GM12878 (cell line): ENCODE results near the gene FOXRED2. TPM values are rescaled to one million over a fixed set of nuclear protein-coding genes. Genes with fewer than 3 reads are reported as not detected.

Experiments
- ATAC-seq: fragments of 200-7000 bp; cut with Tn5 transposase; 3 replicates; pipeline ENCODE4 v1.9.1; 2020; ENCODE audit warnings: mild to moderate bottlenecking, moderate library complexity
- BruUV-seq: library from RNA; stranded (reverse); fragments of 400-500 nt; replicated peaks from 2 replicates; lab custom pipeline; 2021; lab: Mats Ljungman, UMichigan
- CTCF ChIA-PET: fragments of 300-600 bp; sonication (Branson Sonifier 250); formaldehyde crosslinking; extraction: SDS; loops from one replicate; lab custom pipeline; 2021; ENCODE audit warnings: inconsistent platforms; lab: Yijun Ruan, JAX
- POLR2A ChIA-PET: fragments of 350-600 bp; formaldehyde crosslinking; extraction: SDS; loops from one replicate; lab custom pipeline; 2021; ENCODE audit warnings: inconsistent platforms; lab: Charles Lee
- RAD21 ChIA-PET: fragments of 300-600 bp; sonication (Branson Sonifier 250); formaldehyde crosslinking; loops from one replicate; lab custom pipeline; 2023; ENCODE audit warnings: antibody characterized with exemption; ENCODE audit not compliant: unreplicated experiment; lab: Charles Lee
- SMC1A ChIA-PET: fragments of 300-600 bp; sonication (Branson Sonifier 250); formaldehyde crosslinking; loops from one replicate; lab custom pipeline; 2023; ENCODE audit not compliant: unreplicated experiment, uncharacterized antibody; lab: Charles Lee
- DNase-seq: peaks from one replicate; pipeline ENCODE4 v3.0.0-alpha.2; 2011; ENCODE audit warnings: low read depth, low spot score
- FAIRE-seq: peaks from 3 replicates; lab custom pipeline; 2011; peaks lifted over from hg19 to GRCh38; lab: Jason Lieb, UNC
- H2AFZ ChIP-seq: 2 replicates; pipeline ENCODE4 v1.6.0; 2011; ENCODE audit warnings: low read depth, low read length, control low read depth; ENCODE audit not compliant: control insufficient read depth
- H3K27ac ChIP-seq: 2 replicates; pipeline ENCODE4 v1.5.1; 2011; ENCODE audit warnings: control low read depth; ENCODE audit not compliant: control insufficient read depth, insufficient read depth
- H3K27me3 ChIP-seq, 2 experiments: replicated peaks in 1 of 2; 2 replicates each; pipeline versions ENCODE4 v1.6.0 to v1.6.1; 2011; ENCODE audit warnings: low read length in 1 of 2; ENCODE audit not compliant: control insufficient read depth in 2 of 2, insufficient read depth in 2 of 2
- H3K36me3 ChIP-seq, 2 experiments: 2 replicates each; pipeline ENCODE4 v1.5.1; 2011; ENCODE audit warnings: low read length in 1 of 2; ENCODE audit not compliant: control insufficient read depth in 2 of 2, insufficient read depth in 2 of 2
- H3K4me1 ChIP-seq: 2 replicates; pipeline ENCODE4 v1.6.1; 2011; ENCODE audit warnings: mild to moderate bottlenecking, low read length, moderate library complexity, mixed read lengths; ENCODE audit not compliant: control insufficient read depth, insufficient read depth
- H3K4me2 ChIP-seq: 2 replicates; pipeline ENCODE4 v1.6.0; 2011; ENCODE audit warnings: control low read depth; ENCODE audit not compliant: control insufficient read depth, insufficient read depth
- H3K4me3 ChIP-seq: fragments of 200-600 bp; sonication (generic); 2 replicates; pipeline ENCODE4 v1.5.1; 2016
- H3K79me2 ChIP-seq: 2 replicates; pipeline ENCODE4 v1.6.0; 2011; ENCODE audit warnings: low read length; ENCODE audit not compliant: control insufficient read depth, insufficient read depth
- H3K9ac ChIP-seq: 2 replicates; pipeline ENCODE4 v1.8.0; 2011; ENCODE audit warnings: low read length, control low read depth, mixed read lengths; ENCODE audit not compliant: control insufficient read depth, insufficient read depth
- H3K9me3 ChIP-seq: replicated peaks from 3 replicates; pipeline ENCODE4 v1.5.1; 2011; ENCODE audit warnings: mild to moderate bottlenecking, low read length; ENCODE audit not compliant: control insufficient read depth, insufficient read depth
- H4K20me1 ChIP-seq: 2 replicates; pipeline ENCODE4 v1.6.0; 2011; ENCODE audit not compliant: control insufficient read depth, insufficient read depth
- EGR1 ChIP-seq, 2 experiments: IDR thresholded peaks; 1 replicate in 1 of 2; 2 replicates in 1 of 2; pipeline ENCODE4 v1.6.1; 2011 to 2012; ENCODE audit warnings: low read depth in 2 of 2, low read length in 2 of 2, borderline replicate concordance in 1 of 2, mild to moderate bottlenecking in 1 of 2, moderate library complexity in 1 of 2
- HDAC6 ChIP-seq: fragments of 200-600 bp; sonication (generic); IDR thresholded peaks from one replicate; pipeline ENCODE4 v1.8.0; 2017; ENCODE audit warnings: antibody characterized with exemption; ENCODE audit not compliant: unreplicated experiment
- IKZF2 ChIP-seq, 2 experiments: fragments of 450-650 bp; IDR thresholded peaks; 2 replicates each; pipeline ENCODE4 v1.6.1; 2017; ENCODE audit warnings: mild to moderate bottlenecking in 2 of 2, moderate library complexity in 2 of 2
- MEF2B ChIP-seq: fragments of 450-650 bp; IDR thresholded peaks from 2 replicates; pipeline ENCODE4 v1.6.1; 2018; ENCODE audit warnings: mild to moderate bottlenecking, moderate library complexity; ENCODE audit not compliant: partially characterized antibody, poor library complexity, severe bottlenecking
- MXI1 ChIP-seq: fragments of 150-350 bp; IDR thresholded peaks from 2 replicates; pipeline ENCODE4 v1.6.1; 2011; ENCODE audit warnings: low read depth, mild to moderate bottlenecking, inconsistent platforms, low read length, improper control_type of control experiment
- NRF1 ChIP-seq: conservative IDR thresholded peaks from 2 replicates; pipeline ENCODE4 v1.6.1; 2011; ENCODE audit warnings: mild to moderate bottlenecking, low read depth, low read length, improper control_type of control experiment
- PBX3 ChIP-seq: IDR thresholded peaks from 2 replicates; pipeline ENCODE4 v1.6.1; 2011; ENCODE audit warnings: mild to moderate bottlenecking, low read depth, low read length, moderate library complexity; ENCODE audit not compliant: insufficient replicate concordance
- RELA ChIP-seq: fragments of 450-650 bp; IDR thresholded peaks from 2 replicates; pipeline ENCODE4 v1.8.0; 2014; ENCODE audit warnings: borderline replicate concordance; ENCODE audit not compliant: partially characterized antibody
- SREBF1 ChIP-seq: IDR thresholded peaks from 2 replicates; pipeline ENCODE4 v1.6.1; 2012; ENCODE audit warnings: mild to moderate bottlenecking, low read length
- YBX1 ChIP-seq: fragments of 450-650 bp; IDR thresholded peaks from 2 replicates; pipeline ENCODE4 v1.6.1; 2016; ENCODE audit warnings: antibody characterized with exemption
- ZBED1 ChIP-seq: IDR thresholded peaks from 2 replicates; pipeline ENCODE4 v1.6.1; 2016; ENCODE audit warnings: borderline replicate concordance
- ZBTB4 ChIP-seq: fragments of 450-650 bp; formaldehyde crosslinking; IDR thresholded peaks from 2 replicates; pipeline ENCODE4 v1.4.0; 2022; ENCODE audit warnings: mild to moderate bottlenecking, moderate library complexity
- WGBS: methylation state at CpG from one replicate; pipeline ENCODE4 v1.1.6; 2016; ENCODE audit warnings: low lambda C conversion rate; ENCODE audit not compliant: insufficient replicate concordance, insufficient coverage; ENCODE audit errors: missing lambda C conversion rate; 5-methylcytosine and 5-hydroxymethylcytosine counted together
- in situ Hi-C: fragments of 300-500 bp; cut with MboI; formaldehyde crosslinking; loops from 9 replicates; pipeline ENCODE4 v1.14.3; 2018; ENCODE audit warnings: mixed read lengths
- intact Hi-C: fragments of 100-400 bp; cut with micrococcal nuclease; formaldehyde crosslinking; loops from one replicate; pipeline ENCODE4 v1.14.2; 2022; ENCODE audit not compliant: unreplicated experiment
- polyA plus RNA-seq, 11 experiments: library from polyadenylated mRNA; depleted of rRNA in 4 of 11; unstranded in 6 of 11; stranded (reverse) in 5 of 11; fragments of >200 nt; fragmentation: Nextera tagmentation in 4 of 11; fragmentation: Illumina TruSeq in 1 of 11; extraction: Ambion mirVana in 4 of 11; extraction: Trizol in 1 of 11; gene quantifications; 1 replicate in 1 of 11; 2 replicates in 10 of 11; pipeline versions ENCODE4 v1.2.1 to v1.2.3, GENCODE V29; 2011 to 2016; ENCODE audit warnings: inconsistent platforms in 2 of 11, missing spikeins in 2 of 11, low read depth in 1 of 11
- total RNA-seq, 4 experiments: library from RNA; depleted of rRNA in 3 of 4; stranded (reverse); fragments of >200 nt in 3 of 4; fragmentation: Illumina TruSeq in 1 of 4; extraction: Trizol in 1 of 4; gene quantifications; 2 replicates each; pipeline versions ENCODE4 v1.2.1 to v1.2.3, GENCODE V29; 2013 to 2021
- TF ChIP-seq, protein P1 (sequence below): fragments of 450-650 bp; IDR thresholded peaks from 2 replicates; pipeline ENCODE4 v1.6.1; 2017; ENCODE audit warnings: mild to moderate bottlenecking, moderate library complexity

Gene FOXRED2
- total and polyA plus RNA-seq, 10 of the 15 experiments (the other 5 are each of a cell fraction or from before 2014, with no cell fraction given): 1.8 to 28.8 (median 7.6) TPM

- Histone ChIP-seq H3K9ac (peak overlapping the region; percentile 73), H4K20me1 (no peaks in the 10 kb centered on the region), H3K27me3 (no peaks in the 10 kb centered on the region), H3K36me3 (no peaks in the 10 kb centered on the region), H3K4me2 (peak overlapping the region; percentile 63), H3K9me3 (no peaks in the 10 kb centered on the region), H3K27ac (peak overlapping the region; percentile 73), H2AFZ (peak overlapping the region; percentile 18), H3K4me1 (peaks cover 37% of the 10 kb centered on the region), H3K4me3 (peak overlapping the region; percentile 83), H3K79me2 (no peaks in the 10 kb centered on the region; the same call in 1 of the 2 replicates)
- FAIRE-seq (no peak), DNase-seq (peak; percentile 50), ATAC-seq (peak; percentile 80)
- POLR2A ChIA-PET: interaction anchor here (0.6 to 1.4 kb wide), 6 partner anchors 13 to 78 kb away, joined by 3 to 5 read pairs (median 3); partner anchors contain the start of genes MYH9 and TXN2
- SMC1A ChIA-PET: interaction anchor here (0.8 to 1.5 kb wide), 7 partner anchors 25 to 179 kb away, joined by 3 to 5 read pairs (median 3); partner anchors contain the start of gene MYH9
- CTCF ChIA-PET: interaction anchor here (0.6 to 3.6 kb wide), 9 partner anchors 16 to 1051 kb away, joined by 3 to 18 read pairs (median 4); no protein-coding TSS in a partner anchor
- in situ Hi-C loops (no loop called here), intact Hi-C loops (loop anchor here (2.0 to 5.0 kb wide), 2 partner anchors 68 to 123 kb away; partner anchors contain the start of gene MYH9)
- RAD21 ChIA-PET: interaction anchor here (0.6 to 2.1 kb wide), 9 partner anchors 15 to 175 kb away, joined by 3 to 11 read pairs (median 4); partner anchors contain the start of gene MYH9
- BruUV-seq: TSS peak; percentile 75
- WGBS: 1% methylated on average over 61 of the region's 61 CpGs
- TF ChIP-seq SREBF1: 0 out of 2 replicates have a peak, but pooled peaks have one; percentile 9
- TF ChIP-seq MXI1: peak; percentile 16; the same call in 1 of the 2 replicates
- peak; percentile 52 for TF ChIP-seq HDAC6
- TF ChIP-seq YBX1: no peak
- TF ChIP-seq ZBTB4 (CRISPR knock-in tag): no peak
- peak; percentile 42 for TF ChIP-seq MEF2B
- no peak for TF ChIP-seq EGR1 (IDR thresholded peaks at IDR 0.05; ENCODE audit: borderline replicate concordance in 1 of 2, low read depth in 2 of 2, low read length in 2 of 2)
- TF ChIP-seq RELA: no peak
- peak in 1 of 2 experiments; percentile 11; a peak in 1 of 4 replicates for TF ChIP-seq IKZF2 (IDR thresholded peaks at IDR 0.05)
- TF ChIP-seq, protein P1, sequence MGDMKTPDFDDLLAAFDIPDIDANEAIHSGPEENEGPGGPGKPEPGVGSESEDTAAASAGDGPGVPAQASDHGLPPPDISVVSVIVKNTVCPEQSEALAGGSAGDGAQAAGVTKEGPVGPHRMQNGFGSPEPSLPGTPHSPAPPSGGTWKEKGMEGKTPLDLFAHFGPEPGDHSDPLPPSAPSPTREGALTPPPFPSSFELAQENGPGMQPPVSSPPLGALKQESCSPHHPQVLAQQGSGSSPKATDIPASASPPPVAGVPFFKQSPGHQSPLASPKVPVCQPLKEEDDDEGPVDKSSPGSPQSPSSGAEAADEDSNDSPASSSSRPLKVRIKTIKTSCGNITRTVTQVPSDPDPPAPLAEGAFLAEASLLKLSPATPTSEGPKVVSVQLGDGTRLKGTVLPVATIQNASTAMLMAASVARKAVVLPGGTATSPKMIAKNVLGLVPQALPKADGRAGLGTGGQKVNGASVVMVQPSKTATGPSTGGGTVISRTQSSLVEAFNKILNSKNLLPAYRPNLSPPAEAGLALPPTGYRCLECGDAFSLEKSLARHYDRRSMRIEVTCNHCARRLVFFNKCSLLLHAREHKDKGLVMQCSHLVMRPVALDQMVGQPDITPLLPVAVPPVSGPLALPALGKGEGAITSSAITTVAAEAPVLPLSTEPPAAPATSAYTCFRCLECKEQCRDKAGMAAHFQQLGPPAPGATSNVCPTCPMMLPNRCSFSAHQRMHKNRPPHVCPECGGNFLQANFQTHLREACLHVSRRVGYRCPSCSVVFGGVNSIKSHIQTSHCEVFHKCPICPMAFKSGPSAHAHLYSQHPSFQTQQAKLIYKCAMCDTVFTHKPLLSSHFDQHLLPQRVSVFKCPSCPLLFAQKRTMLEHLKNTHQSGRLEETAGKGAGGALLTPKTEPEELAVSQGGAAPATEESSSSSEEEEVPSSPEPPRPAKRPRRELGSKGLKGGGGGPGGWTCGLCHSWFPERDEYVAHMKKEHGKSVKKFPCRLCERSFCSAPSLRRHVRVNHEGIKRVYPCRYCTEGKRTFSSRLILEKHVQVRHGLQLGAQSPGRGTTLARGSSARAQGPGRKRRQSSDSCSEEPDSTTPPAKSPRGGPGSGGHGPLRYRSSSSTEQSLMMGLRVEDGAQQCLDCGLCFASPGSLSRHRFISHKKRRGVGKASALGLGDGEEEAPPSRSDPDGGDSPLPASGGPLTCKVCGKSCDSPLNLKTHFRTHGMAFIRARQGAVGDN: peak; percentile 90
- TF ChIP-seq PBX3: no peak
- no peak for TF ChIP-seq ZBED1
- TF ChIP-seq NRF1: peak; percentile 38; the same call in 1 of the 2 replicates
Measured at GRCh38 chr22:36454916-36455570, 51.8 kb downstream of the FOXRED2 start.
